ENCODE data around the gene SOD1. TPM values are rescaled to one million over a fixed set of nuclear protein-coding genes. Genes with fewer than 3 reads are reported as not detected.

Gene SOD1
- total and polyA plus RNA-seq, 2 donors (not counting 1 experiment from before 2014, with no cell fraction given): 91.2 to 123 TPM

DNA sequence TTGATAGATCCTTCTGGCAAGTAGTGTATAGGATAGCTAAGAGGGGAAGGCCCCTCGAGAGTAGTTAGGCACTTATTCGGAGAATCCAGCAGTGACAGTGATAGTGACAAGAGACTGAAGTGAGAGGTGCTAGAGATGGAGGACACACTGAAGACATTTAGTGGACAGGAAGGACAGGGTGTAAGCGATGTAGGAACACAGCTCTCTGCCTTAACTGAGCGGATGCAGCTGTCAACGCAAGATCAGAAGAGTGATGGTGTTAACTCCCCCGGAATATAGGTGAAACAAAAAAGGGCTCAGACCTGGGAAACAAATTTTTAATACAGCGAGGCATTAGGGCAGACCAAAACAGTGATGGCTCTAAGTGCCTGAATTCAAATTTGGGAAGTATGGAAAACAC lies 15.8 kb downstream of the SOD1 start:
- no peak overlapping the region for H3K4me3 Mint-ChIP-seq
- Histone ChIP-seq H3K9me3 (ENCODE audit: control extremely low read depth in 1 of 3, control insufficient read depth in 2 of 3, insufficient read depth in 1 of 3, low read length in 2 of 3) (no peaks in the 10 kb centered on the region), H3K4me3 (ENCODE audit: control extremely low read depth in 1 of 5, extremely low read depth in 1 of 5, insufficient read depth in 1 of 5, low read depth in 2 of 5, low read length in 4 of 5) (no peak overlapping the region), H3K9ac (ENCODE audit: low read length) (no peak overlapping the region), H3K27ac (ENCODE audit: low read length in 2 of 2) (no peak overlapping the region), H3K4me2 (replicated peaks; ENCODE audit: low read depth, low read length, poor library complexity, severe bottlenecking) (no peak overlapping the region), H4K20me1 (ENCODE audit: control insufficient read depth, insufficient read depth, low read length, poor library complexity, severe bottlenecking) (no peaks in the 10 kb centered on the region), H3K79me2 (ENCODE audit: control insufficient read depth, insufficient read depth, low read length) (no peaks in the 10 kb centered on the region), H3K4me1 (ENCODE audit: control insufficient read depth in 2 of 2, insufficient read depth in 2 of 2, low read length in 2 of 2) (peaks cover 6 to 10% of the 10 kb centered on the region in 2 donors), H3K36me3 (replicated peaks in 1 of 2; ENCODE audit: control extremely low read depth in 1 of 2, control insufficient read depth in 1 of 2, extremely low read depth in 1 of 2, insufficient read depth in 2 of 2, low read length in 1 of 2) (peaks cover 3 to 14% of the 10 kb centered on the region in 2 experiments), H3K27me3 (replicated peaks in 1 of 4; ENCODE audit: control extremely low read depth in 1 of 4, control insufficient read depth in 3 of 4, insufficient read depth in 4 of 4, low read length in 3 of 4) (no peaks in the 10 kb centered on the region), H2AFZ (ENCODE audit: insufficient read depth, low read depth, low read length, poor library complexity, severe bottlenecking) (no peak overlapping the region)
- TF ChIP-seq, protein P1, sequence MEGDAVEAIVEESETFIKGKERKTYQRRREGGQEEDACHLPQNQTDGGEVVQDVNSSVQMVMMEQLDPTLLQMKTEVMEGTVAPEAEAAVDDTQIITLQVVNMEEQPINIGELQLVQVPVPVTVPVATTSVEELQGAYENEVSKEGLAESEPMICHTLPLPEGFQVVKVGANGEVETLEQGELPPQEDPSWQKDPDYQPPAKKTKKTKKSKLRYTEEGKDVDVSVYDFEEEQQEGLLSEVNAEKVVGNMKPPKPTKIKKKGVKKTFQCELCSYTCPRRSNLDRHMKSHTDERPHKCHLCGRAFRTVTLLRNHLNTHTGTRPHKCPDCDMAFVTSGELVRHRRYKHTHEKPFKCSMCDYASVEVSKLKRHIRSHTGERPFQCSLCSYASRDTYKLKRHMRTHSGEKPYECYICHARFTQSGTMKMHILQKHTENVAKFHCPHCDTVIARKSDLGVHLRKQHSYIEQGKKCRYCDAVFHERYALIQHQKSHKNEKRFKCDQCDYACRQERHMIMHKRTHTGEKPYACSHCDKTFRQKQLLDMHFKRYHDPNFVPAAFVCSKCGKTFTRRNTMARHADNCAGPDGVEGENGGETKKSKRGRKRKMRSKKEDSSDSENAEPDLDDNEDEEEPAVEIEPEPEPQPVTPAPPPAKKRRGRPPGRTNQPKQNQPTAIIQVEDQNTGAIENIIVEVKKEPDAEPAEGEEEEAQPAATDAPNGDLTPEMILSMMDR (IDR thresholded peaks at IDR 0.05): no peak
- TF ChIP-seq EZH2 (IDR thresholded peaks at IDR 0.05; ENCODE audit: borderline replicate concordance, insufficient read depth, low read depth, low read length, poor library complexity, severe bottlenecking): no peak
- intact Hi-C loops (cut with micrococcal nuclease): no loop called here
- DNase-seq: no peak
- WGBS (ENCODE audit: insufficient coverage): 97% methylated on average over 6 of the region's 7 CpGs
- H3K4me1 Mint-ChIP-seq: peaks cover 4% of the 10 kb centered on the region
- ChIA-PET POLR2A (no interaction called here), CTCF (no interaction called here)
- no peak for ATAC-seq (ENCODE audit: low read depth)
- H3K27me3 Mint-ChIP-seq: no peaks in the 10 kb centered on the region
- no peak overlapping the region for H3K27ac Mint-ChIP-seq
- no peaks in the 10 kb centered on the region for H3K9me3 Mint-ChIP-seq (ENCODE audit: insufficient read depth)

DNA sequence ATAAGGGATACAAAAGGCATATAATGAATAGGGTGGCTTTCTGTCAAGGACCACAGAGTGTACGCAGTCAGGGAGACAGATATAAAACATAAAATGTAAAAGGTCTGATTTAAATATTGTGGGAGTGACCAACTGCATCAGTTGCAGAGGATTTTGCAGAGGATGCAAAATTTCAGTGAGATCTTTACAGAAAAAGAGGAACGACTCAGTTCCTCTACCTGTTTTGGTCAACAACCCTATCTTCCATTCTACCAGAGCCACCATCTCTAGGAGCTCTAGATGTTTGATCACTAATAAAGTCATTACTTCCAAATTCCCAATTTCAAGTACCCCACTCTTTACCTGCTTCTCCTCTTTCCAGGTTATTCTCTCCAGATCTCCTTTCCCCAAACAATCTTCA lies 16.5 kb downstream of the SOD1 start:
- Histone ChIP-seq H3K27ac (ENCODE audit: low read length in 2 of 2) (peak overlapping the region; percentile 7 to 15), H4K20me1 (ENCODE audit: control insufficient read depth, insufficient read depth, low read length, poor library complexity, severe bottlenecking) (no peaks in the 10 kb centered on the region), H2AFZ (ENCODE audit: insufficient read depth, low read depth, low read length, poor library complexity, severe bottlenecking) (no peak overlapping the region), H3K4me2 (replicated peaks; ENCODE audit: low read depth, low read length, poor library complexity, severe bottlenecking) (no peak overlapping the region), H3K9me3 (ENCODE audit: control extremely low read depth in 1 of 3, control insufficient read depth in 2 of 3, insufficient read depth in 1 of 3, low read length in 2 of 3) (no peaks in the 10 kb centered on the region), H3K4me1 (ENCODE audit: control insufficient read depth in 2 of 2, insufficient read depth in 2 of 2, low read length in 2 of 2) (peaks cover 6 to 10% of the 10 kb centered on the region in 2 donors), H3K79me2 (ENCODE audit: control insufficient read depth, insufficient read depth, low read length) (no peaks in the 10 kb centered on the region), H3K36me3 (replicated peaks in 1 of 2; ENCODE audit: control extremely low read depth in 1 of 2, control insufficient read depth in 1 of 2, extremely low read depth in 1 of 2, insufficient read depth in 2 of 2, low read length in 1 of 2) (peaks cover 3 to 16% of the 10 kb centered on the region in 2 experiments), H3K27me3 (replicated peaks in 1 of 4; ENCODE audit: control extremely low read depth in 1 of 4, control insufficient read depth in 3 of 4, insufficient read depth in 4 of 4, low read length in 3 of 4) (no peaks in the 10 kb centered on the region), H3K4me3 (ENCODE audit: control extremely low read depth in 1 of 5, extremely low read depth in 1 of 5, insufficient read depth in 1 of 5, low read depth in 2 of 5, low read length in 4 of 5) (no peak overlapping the region), H3K9ac (ENCODE audit: low read length) (no peak overlapping the region)
- ChIA-PET POLR2A (no interaction called here), CTCF (no interaction called here)
- Mint-ChIP-seq H3K9me3 (ENCODE audit: insufficient read depth) (no peaks in the 10 kb centered on the region), H3K4me3 (no peak overlapping the region), H3K27ac (no peak overlapping the region), H3K4me1 (peaks cover 4% of the 10 kb centered on the region), H3K27me3 (no peaks in the 10 kb centered on the region)
- intact Hi-C loops (cut with micrococcal nuclease): no loop called here
- 100% methylated on average over 1 of the region's 2 CpGs for WGBS (ENCODE audit: insufficient coverage)
- DNase-seq (peak; percentile 23), ATAC-seq (ENCODE audit: low read depth) (peak; percentile 53)
- TF ChIP-seq, protein P1 (IDR thresholded peaks at IDR 0.05): no peak
- TF ChIP-seq EZH2 (IDR thresholded peaks at IDR 0.05; ENCODE audit: borderline replicate concordance, insufficient read depth, low read depth, low read length, poor library complexity, severe bottlenecking): no peak
